ENCODE data around the gene ARNT2. TPM values are rescaled to one million over a fixed set of nuclear protein-coding genes. Genes with fewer than 3 reads are reported as not detected.

ARNT2 gene
- total and polyA plus RNA-seq, 2 experiments from 2014 or later, result 4.6 to 11.6 TPM

DNA sequence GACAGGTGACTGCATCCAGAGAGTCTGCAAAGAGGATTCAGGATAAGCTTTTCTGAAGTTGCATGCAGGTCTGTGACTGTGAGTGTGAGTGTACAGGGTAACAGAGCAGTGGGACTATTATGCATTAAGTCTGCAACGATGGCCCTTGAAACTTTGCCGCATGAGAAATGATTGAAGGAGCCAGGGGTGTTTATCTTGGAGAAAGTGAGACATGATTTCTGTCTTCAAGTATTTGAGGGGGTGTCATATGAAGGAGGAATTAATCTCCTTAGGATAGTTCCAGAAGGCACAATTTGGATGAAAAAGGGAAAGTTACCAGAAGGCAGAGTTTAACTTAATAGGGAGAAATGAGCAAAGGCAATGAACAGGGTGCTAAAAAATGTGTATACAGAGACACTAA is 119.6 kb downstream of the ARNT2 start:
- Mint-ChIP-seq H3K36me3 (ENCODE audit: low read depth) (no peaks in the 10 kb centered on the region), H3K27ac (no peak overlapping the region), H3K27me3 (ENCODE audit: insufficient read depth, low read depth, poor library complexity) (no peaks in the 10 kb centered on the region), H3K4me1 (no peaks in the 10 kb centered on the region), H3K9me3 (no peaks in the 10 kb centered on the region), H3K4me3 (no peak overlapping the region)
- no peak overlapping the region for H2AFZ ChIP-seq
- H3K4me2 ChIP-seq, result no peak overlapping the region
- H3F3A ChIP-seq (replicated peaks; ENCODE audit: low read depth), result no peaks in the 10 kb centered on the region
- no peak overlapping the region for H3K27ac ChIP-seq (ENCODE audit: low read depth)
- TF ChIP-seq POLR2AphosphoS5 (IDR thresholded peaks at IDR 0.05; ENCODE audit: low read depth), result no peak
- TF ChIP-seq EZH2 (IDR thresholded peaks at IDR 0.05; ENCODE audit: low read depth, unreplicated experiment), result no peak
- TF ChIP-seq, protein P1, sequence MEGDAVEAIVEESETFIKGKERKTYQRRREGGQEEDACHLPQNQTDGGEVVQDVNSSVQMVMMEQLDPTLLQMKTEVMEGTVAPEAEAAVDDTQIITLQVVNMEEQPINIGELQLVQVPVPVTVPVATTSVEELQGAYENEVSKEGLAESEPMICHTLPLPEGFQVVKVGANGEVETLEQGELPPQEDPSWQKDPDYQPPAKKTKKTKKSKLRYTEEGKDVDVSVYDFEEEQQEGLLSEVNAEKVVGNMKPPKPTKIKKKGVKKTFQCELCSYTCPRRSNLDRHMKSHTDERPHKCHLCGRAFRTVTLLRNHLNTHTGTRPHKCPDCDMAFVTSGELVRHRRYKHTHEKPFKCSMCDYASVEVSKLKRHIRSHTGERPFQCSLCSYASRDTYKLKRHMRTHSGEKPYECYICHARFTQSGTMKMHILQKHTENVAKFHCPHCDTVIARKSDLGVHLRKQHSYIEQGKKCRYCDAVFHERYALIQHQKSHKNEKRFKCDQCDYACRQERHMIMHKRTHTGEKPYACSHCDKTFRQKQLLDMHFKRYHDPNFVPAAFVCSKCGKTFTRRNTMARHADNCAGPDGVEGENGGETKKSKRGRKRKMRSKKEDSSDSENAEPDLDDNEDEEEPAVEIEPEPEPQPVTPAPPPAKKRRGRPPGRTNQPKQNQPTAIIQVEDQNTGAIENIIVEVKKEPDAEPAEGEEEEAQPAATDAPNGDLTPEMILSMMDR (conservative IDR thresholded peaks at IDR 0.05; ENCODE audit: low read depth in 2 of 2), result no peak
- TF ChIP-seq JUNB (IDR thresholded peaks at IDR 0.05; ENCODE audit: unreplicated experiment), result no peak
- no peak for TF ChIP-seq CREB1 (CRISPR knock-in tag; IDR thresholded peaks at IDR 0.05; ENCODE audit: low read depth)
- TF ChIP-seq ETS1 (IDR thresholded peaks at IDR 0.05), result no peak
- TF ChIP-seq ZNF331 (CRISPR knock-in tag; IDR thresholded peaks at IDR 0.05; ENCODE audit: low read depth), result no peak
- TF ChIP-seq EZH2phosphoT487 (IDR thresholded peaks at IDR 0.05; ENCODE audit: unreplicated experiment), result no peak
- TF ChIP-seq ZNF114 (CRISPR knock-in tag; IDR thresholded peaks at IDR 0.05), result no peak
- no peak for TF ChIP-seq STAT1 (IDR thresholded peaks at IDR 0.05; ENCODE audit: unreplicated experiment)
- no peak for TF ChIP-seq REST (IDR thresholded peaks at IDR 0.05; ENCODE audit: unreplicated experiment)
- TF ChIP-seq, protein P2, sequence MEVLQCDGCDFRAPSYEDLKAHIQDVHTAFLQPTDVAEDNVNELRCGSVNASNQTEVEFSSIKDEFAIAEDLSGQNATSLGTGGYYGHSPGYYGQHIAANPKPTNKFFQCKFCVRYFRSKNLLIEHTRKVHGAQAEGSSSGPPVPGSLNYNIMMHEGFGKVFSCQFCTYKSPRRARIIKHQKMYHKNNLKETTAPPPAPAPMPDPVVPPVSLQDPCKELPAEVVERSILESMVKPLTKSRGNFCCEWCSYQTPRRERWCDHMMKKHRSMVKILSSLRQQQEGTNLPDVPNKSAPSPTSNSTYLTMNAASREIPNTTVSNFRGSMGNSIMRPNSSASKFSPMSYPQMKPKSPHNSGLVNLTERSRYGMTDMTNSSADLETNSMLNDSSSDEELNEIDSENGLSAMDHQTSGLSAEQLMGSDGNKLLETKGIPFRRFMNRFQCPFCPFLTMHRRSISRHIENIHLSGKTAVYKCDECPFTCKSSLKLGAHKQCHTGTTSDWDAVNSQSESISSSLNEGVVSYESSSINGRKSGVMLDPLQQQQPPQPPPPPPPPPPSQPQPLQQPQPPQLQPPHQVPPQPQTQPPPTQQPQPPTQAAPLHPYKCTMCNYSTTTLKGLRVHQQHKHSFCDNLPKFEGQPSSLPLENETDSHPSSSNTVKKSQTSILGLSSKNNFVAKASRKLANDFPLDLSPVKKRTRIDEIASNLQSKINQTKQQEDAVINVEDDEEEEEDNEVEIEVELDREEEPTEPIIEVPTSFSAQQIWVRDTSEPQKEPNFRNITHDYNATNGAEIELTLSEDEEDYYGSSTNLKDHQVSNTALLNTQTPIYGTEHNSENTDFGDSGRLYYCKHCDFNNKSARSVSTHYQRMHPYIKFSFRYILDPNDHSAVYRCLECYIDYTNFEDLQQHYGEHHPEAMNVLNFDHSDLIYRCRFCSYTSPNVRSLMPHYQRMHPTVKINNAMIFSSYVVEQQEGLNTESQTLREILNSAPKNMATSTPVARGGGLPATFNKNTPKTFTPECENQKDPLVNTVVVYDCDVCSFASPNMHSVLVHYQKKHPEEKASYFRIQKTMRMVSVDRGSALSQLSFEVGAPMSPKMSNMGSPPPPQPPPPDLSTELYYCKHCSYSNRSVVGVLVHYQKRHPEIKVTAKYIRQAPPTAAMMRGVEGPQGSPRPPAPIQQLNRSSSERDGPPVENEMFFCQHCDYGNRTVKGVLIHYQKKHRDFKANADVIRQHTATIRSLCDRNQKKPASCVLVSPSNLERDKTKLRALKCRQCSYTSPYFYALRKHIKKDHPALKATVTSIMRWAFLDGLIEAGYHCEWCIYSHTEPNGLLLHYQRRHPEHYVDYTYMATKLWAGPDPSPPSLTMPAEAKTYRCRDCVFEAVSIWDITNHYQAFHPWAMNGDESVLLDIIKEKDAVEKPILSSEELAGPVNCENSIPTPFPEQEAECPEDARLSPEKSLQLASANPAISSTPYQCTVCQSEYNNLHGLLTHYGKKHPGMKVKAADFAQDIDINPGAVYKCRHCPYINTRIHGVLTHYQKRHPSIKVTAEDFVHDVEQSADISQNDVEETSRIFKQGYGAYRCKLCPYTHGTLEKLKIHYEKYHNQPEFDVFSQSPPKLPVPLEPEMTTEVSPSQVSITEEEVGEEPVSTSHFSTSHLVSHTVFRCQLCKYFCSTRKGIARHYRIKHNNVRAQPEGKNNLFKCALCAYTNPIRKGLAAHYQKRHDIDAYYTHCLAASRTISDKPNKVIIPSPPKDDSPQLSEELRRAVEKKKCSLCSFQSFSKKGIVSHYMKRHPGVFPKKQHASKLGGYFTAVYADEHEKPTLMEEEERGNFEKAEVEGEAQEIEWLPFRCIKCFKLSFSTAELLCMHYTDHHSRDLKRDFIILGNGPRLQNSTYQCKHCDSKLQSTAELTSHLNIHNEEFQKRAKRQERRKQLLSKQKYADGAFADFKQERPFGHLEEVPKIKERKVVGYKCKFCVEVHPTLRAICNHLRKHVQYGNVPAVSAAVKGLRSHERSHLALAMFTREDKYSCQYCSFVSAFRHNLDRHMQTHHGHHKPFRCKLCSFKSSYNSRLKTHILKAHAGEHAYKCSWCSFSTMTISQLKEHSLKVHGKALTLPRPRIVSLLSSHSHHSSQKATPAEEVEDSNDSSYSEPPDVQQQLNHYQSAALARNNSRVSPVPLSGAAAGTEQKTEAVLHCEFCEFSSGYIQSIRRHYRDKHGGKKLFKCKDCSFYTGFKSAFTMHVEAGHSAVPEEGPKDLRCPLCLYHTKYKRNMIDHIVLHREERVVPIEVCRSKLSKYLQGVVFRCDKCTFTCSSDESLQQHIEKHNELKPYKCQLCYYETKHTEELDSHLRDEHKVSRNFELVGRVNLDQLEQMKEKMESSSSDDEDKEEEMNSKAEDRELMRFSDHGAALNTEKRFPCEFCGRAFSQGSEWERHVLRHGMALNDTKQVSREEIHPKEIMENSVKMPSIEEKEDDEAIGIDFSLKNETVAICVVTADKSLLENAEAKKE (CRISPR knock-in tag; IDR thresholded peaks at IDR 0.05), result no peak
- TF ChIP-seq NANOG (IDR thresholded peaks at IDR 0.05; ENCODE audit: borderline replicate concordance), result no peak
- H3K36me3 ChIP-seq (ENCODE audit: insufficient read depth), result no peaks in the 10 kb centered on the region
- H3K27me3 ChIP-seq (ENCODE audit: insufficient read depth), result no peaks in the 10 kb centered on the region
- H3K9me2 ChIP-seq (ENCODE audit: insufficient read depth), result peaks cover 3% of the 10 kb centered on the region; the same call in 1 of the 2 replicates
- no peaks in the 10 kb centered on the region for H3K4me1 ChIP-seq (ENCODE audit: insufficient read depth)
- H4K20me1 ChIP-seq (replicated peaks; ENCODE audit: insufficient read depth), result no peaks in the 10 kb centered on the region; the same call in 1 of the 2 replicates
- ATAC-seq (no peak), DNase-seq (ENCODE audit: low spot score) (no peak)
- H3K4me3 ChIP-seq, result no peak overlapping the region
- H3K79me2 ChIP-seq (replicated peaks; ENCODE audit: insufficient read depth), result no peaks in the 10 kb centered on the region
